ENCODE data around the gene MAP7D1.

GRCh38 chr1:36106269-36106668, 49.7 kb upstream of the MAP7D1 start:
- TF ChIP-seq CTCF (IDR thresholded peaks at IDR 0.05 in 4 of 5, conservative IDR thresholded peaks at IDR 0.05 in 1 of 5) = no peak
- TF ChIP-seq POLR2A (IDR thresholded peaks at IDR 0.05) = no peak
